Measurements from ENCODE around the gene CSNK1E. TPM values are rescaled to one million over a fixed set of nuclear protein-coding genes. Genes with fewer than 3 reads are reported as not detected.

Gene CSNK1E
- total and polyA plus RNA-seq, 10 of the 15 experiments (the other 5 are each of a cell fraction or from before 2014, with no cell fraction given): 5.9 to 107 (median 64.9) TPM

- TF ChIP-seq PRDM15 (CRISPR knock-in tag; IDR thresholded peaks at IDR 0.05) (no peak), E2F4 (IDR thresholded peaks at IDR 0.05; ENCODE audit: low read depth, low read length) (no peak), ZNF207 (IDR thresholded peaks at IDR 0.05; ENCODE audit: borderline replicate concordance) (no peak), SREBF2 (IDR thresholded peaks at IDR 0.05; ENCODE audit: low read length) (no peak), NR2F1 (conservative IDR thresholded peaks at IDR 0.05) (peak; percentile 89), BHLHE40 (IDR thresholded peaks at IDR 0.05; ENCODE audit: borderline replicate concordance in 1 of 2, low read depth in 2 of 2, low read length in 1 of 2) (peak; percentile 63 to 85), IRF4 (IDR thresholded peaks at IDR 0.05; ENCODE audit: low read depth, low read length) (no peak; the same call in 1 of the 2 replicates), BACH1 (IDR thresholded peaks at IDR 0.05; ENCODE audit: borderline replicate concordance) (peak; percentile 81), CBX5 (IDR thresholded peaks at IDR 0.05; ENCODE audit: low read depth) (0 out of 2 replicates have a peak, but pooled peaks have one; percentile 11), RB1 (IDR thresholded peaks at IDR 0.05; ENCODE audit: borderline replicate concordance) (no peak), POLR2A (IDR thresholded peaks at IDR 0.05; ENCODE audit: low read depth, low read length) (peak; percentile 22; the same call in 1 of the 2 replicates), ZZZ3 (IDR thresholded peaks at IDR 0.05; ENCODE audit: control insufficient read depth, insufficient read length, low read depth) (no peak), IKZF2 (IDR thresholded peaks at IDR 0.05) (peak; percentile 90 to 91), HDGF (IDR thresholded peaks at IDR 0.05) (no peak), NRF1 (conservative IDR thresholded peaks at IDR 0.05; ENCODE audit: low read depth, low read length) (no peak), SP1 (IDR thresholded peaks at IDR 0.05; ENCODE audit: low read depth, low read length) (peak; percentile 8), EED (IDR thresholded peaks at IDR 0.05; ENCODE audit: low read depth) (peak; percentile 72; the same call in 1 of the 2 replicates), RAD21 (IDR thresholded peaks at IDR 0.05; ENCODE audit: insufficient read depth, low read depth, low read length) (peak; percentile 34; the same call in 1 of the 2 replicates), MXI1 (IDR thresholded peaks at IDR 0.05; ENCODE audit: low read depth, low read length) (peak; percentile 64; the same call in 1 of the 2 replicates), MYC (IDR thresholded peaks at IDR 0.05; ENCODE audit: insufficient read depth, insufficient read length, insufficient replicate concordance, low read length, severe bottlenecking) (no peak), ZNF622 (IDR thresholded peaks at IDR 0.05) (no peak), SKIL (IDR thresholded peaks at IDR 0.05; ENCODE audit: low read depth, poor library complexity, severe bottlenecking) (no peak), LARP7 (IDR thresholded peaks at IDR 0.05) (no peak)
Observed at GRCh38 chr22:38305471-38306448, 11.5 kb downstream of the CSNK1E start (continued).
